ENCODE data around the gene NUP155.

GRCh38 chr5:37355161-37355560 is 15.7 kb downstream of the NUP155 start:
- TF ChIP-seq RCOR1 (IDR thresholded peaks at IDR 0.05; ENCODE audit: insufficient replicate concordance, low read length) (no peak), CTCF (conservative IDR thresholded peaks at IDR 0.05; ENCODE audit: low read depth, low read length) (no peak), ELK1 (IDR thresholded peaks at IDR 0.05; ENCODE audit: borderline replicate concordance, low read depth, low read length) (no peak), POLR2A (IDR thresholded peaks at IDR 0.05; ENCODE audit: low read depth, low read length) (no peak), MXI1 (IDR thresholded peaks at IDR 0.05; ENCODE audit: borderline replicate concordance, low read depth, low read length) (no peak), BHLHE40 (IDR thresholded peaks at IDR 0.05; ENCODE audit: low read depth, low read length) (no peak), NFE2L2 (IDR thresholded peaks at IDR 0.05; ENCODE audit: low read depth, low read length) (no peak), FOS (IDR thresholded peaks at IDR 0.05; ENCODE audit: low read depth, low read length) (no peak)

Data from IMR-90 (cell line).